Measurements from ENCODE around the gene CMIP.

CMIP gene

GRCh38 chr16:81627729-81628244 lies 183.2 kb downstream of the CMIP start:
- H3K4me3 ChIP-seq (replicated peaks; ENCODE audit: low read depth, low read length), result no peak overlapping the region
- DNase-seq (ENCODE audit: low read depth), result no peak
- TF ChIP-seq, protein P1, sequence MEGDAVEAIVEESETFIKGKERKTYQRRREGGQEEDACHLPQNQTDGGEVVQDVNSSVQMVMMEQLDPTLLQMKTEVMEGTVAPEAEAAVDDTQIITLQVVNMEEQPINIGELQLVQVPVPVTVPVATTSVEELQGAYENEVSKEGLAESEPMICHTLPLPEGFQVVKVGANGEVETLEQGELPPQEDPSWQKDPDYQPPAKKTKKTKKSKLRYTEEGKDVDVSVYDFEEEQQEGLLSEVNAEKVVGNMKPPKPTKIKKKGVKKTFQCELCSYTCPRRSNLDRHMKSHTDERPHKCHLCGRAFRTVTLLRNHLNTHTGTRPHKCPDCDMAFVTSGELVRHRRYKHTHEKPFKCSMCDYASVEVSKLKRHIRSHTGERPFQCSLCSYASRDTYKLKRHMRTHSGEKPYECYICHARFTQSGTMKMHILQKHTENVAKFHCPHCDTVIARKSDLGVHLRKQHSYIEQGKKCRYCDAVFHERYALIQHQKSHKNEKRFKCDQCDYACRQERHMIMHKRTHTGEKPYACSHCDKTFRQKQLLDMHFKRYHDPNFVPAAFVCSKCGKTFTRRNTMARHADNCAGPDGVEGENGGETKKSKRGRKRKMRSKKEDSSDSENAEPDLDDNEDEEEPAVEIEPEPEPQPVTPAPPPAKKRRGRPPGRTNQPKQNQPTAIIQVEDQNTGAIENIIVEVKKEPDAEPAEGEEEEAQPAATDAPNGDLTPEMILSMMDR (IDR thresholded peaks at IDR 0.05; ENCODE audit: low read length, missing control alignments), result no peak

- TF ChIP-seq, protein P1 (IDR thresholded peaks at IDR 0.05; ENCODE audit: low read length, missing control alignments), result no peak
- DNase-seq (ENCODE audit: low read depth), result no peak
Measured at GRCh38 chr16:81629034-81629802, 184.6 kb downstream of the CMIP start.

DNA sequence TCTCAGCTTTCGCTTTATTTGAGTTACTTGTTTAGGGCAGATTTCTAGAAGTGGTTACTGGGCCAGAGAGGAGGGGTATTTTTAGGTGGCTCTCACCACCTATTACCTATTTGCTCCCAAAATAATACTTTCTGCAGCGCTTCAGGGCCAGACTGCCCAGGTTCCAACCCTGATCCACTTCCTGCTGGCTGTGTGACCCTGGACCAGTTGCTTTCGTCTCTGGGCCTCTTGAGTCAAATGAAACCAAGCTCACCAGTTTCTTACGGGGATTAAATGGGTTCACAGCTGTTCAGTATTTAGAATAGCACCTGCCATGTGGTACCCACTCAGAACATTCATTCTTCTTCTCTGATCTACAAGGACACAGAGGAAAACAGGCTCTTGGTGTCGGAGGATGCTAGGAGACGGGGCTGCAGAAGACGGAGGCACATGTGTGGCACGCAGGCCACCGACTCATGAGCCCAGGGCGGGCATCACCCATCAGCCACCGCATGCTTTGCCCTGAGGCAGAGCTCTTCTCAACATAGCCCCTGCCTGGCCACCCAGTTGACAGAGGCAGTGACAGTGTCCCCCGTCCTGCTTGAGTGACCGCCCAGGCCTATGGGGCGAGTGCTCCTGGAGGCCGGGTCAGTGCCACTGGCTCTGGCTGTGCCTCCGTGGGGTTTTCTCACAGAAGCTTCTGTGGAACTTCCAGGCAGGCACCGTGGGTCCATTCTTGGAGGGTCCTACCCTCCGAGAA lies 185.5 kb downstream of the CMIP start:
- no peak overlapping the region for H3K4me3 ChIP-seq (replicated peaks; ENCODE audit: low read depth, low read length)
- TF ChIP-seq, protein P1 (IDR thresholded peaks at IDR 0.05; ENCODE audit: low read length, missing control alignments), result no peak
- no peak for DNase-seq (ENCODE audit: low read depth)

More at GRCh38 chr16:81629034-81629802, 184.6 kb downstream of the CMIP start:
- no peak overlapping the region for H3K4me3 ChIP-seq (replicated peaks; ENCODE audit: low read depth, low read length)

- TF ChIP-seq, protein P1 (IDR thresholded peaks at IDR 0.05; ENCODE audit: low read length, missing control alignments), result no peak
- no peak for DNase-seq (ENCODE audit: low read depth)
- H3K4me3 ChIP-seq (replicated peaks; ENCODE audit: low read depth, low read length), result no peak overlapping the region
Measured at GRCh38 chr16:81630635-81631031, 186.0 kb downstream of the CMIP start.

DNA sequence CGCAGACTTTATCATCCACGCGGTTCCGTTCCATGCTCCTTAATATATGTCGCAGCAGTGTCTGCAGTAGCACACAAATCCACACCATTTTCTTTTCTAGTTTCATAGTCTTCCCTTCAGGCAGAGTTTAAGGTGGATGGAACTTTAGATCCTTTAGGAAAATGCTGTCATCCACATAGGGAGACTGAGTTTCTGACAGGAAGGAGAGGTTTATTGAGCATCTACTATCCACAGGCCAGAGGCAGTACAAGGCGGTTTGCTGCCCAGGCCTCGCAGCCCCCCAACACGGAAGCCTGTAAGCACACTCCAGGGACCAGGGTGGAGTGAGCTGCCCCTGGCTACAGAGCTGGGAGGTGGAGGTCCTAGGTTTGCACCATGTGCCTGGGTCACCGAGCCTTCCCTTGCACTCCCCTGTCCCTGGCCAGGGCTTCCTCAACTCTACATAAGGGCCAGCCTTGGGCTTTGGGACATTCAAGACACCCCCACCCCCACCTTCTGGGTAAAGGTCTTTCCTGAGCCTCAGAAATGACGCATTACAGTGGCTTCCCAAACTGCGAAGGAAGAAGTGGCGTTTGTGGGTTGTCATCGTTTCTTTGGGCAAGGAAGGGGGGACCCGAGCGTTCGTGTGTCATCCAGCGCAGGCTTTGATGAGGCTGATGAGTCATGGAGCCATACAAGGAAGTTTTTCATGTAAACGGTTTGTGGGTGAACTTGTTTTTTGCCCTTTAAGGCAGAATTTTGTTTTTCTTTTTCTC lies 188.0 kb downstream of the CMIP start:
- TF ChIP-seq, protein P1 (IDR thresholded peaks at IDR 0.05; ENCODE audit: low read length, missing control alignments), result no peak
- no peak overlapping the region for H3K4me3 ChIP-seq (replicated peaks; ENCODE audit: low read depth, low read length)

GRCh38 chr16:81633147-81633619 lies 188.6 kb downstream of the CMIP start:
- TF ChIP-seq, protein P1 (IDR thresholded peaks at IDR 0.05; ENCODE audit: low read length, missing control alignments), result no peak
- no peak overlapping the region for H3K4me3 ChIP-seq (replicated peaks; ENCODE audit: low read depth, low read length)
- no peak for DNase-seq (ENCODE audit: low read depth)

More for the DNA sequence above, 188.0 kb downstream of the CMIP start:
- DNase-seq (ENCODE audit: low read depth), result peak; percentile 20
